NOMO-1 treated with DMSO at 0.1 percent for 48 hours (cell line): ENCODE data around the gene ENGASE.

Experiments used
- DNase-seq: peaks from one replicate; lab custom pipeline; 2025; ENCODE audit not compliant: unreplicated experiment; lab: John Stamatoyannopoulos, UW

Gene ENGASE

DNA sequence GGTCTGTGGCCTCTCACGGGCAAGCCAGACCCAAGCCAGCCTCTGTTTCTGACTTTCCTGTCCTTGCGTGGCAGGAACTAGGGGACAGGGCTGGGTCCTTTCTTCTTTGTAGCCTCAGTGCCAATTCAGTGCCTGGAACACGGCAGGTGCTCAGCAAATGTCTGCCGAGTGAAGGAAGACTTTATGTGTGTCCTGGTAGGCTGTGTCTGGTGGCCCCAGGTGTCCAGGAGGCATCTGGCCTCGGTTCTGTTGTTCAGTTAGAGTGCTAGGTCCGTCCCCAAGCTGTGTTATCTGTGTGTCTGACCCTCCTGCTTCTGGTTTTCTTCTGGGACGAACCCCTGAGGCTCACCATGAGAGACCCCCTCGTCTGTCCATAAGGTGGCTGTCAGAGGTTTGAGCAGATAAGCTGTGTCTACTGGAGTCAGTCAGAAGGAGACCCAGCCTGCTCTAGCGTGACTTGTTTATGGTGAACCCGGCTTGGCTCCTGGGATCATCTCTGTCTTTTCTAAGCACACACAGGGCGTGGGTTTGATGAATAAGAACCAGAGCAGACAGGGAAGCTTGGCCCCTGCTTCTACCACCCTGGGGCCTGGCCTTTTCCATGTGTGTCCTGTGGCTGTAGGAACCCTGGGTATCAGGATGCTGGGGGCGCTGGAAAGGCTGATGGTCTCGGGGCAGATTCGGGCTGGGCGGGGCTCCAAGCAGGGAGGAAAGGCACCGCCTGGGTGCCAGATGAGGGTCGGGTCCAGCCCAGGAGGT is 39.3 kb downstream of the ENGASE start:
- DNase-seq = no peak

DNA sequence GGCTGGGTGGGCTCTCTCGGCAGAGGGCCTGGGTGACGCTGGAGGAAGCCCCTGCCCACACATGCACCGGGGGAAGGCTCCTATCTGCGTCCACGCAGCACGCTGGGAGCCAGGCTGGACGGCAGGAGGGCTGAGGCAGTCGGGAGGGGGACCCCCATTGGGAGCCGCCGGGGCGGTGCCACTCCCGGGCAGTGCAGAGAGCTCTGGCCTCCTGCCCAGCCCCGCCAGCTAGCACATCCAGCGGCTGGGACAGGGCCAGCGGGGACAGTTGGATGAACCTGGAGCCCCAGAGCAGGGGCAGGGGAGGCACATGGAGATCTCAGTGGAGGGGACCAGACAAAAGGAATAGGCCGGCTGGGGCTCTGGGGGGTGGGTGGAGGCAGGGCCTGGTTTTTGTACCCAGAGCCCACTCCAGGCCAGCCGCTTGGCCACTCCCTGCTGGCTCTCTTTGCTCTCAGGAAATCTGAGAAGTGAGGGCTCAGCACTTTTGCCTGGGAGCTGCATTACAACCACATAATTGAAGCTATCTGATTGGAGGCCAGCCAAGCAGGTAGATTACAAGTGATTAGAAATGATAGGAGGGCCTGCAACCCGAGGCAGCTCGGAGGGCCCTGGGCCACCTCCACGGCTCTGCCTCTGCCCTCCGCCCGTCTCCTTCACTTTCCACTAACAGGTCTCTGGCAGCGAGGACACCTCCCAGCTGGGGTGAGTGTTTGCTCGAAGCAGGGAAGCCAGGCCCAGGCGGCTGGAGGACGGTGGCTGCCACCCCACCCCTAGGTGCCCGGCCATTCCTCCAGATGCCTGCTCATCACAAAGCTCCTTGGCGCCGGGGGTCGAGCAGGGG is 40.1 kb downstream of the ENGASE start:
- DNase-seq = no peak

DNA sequence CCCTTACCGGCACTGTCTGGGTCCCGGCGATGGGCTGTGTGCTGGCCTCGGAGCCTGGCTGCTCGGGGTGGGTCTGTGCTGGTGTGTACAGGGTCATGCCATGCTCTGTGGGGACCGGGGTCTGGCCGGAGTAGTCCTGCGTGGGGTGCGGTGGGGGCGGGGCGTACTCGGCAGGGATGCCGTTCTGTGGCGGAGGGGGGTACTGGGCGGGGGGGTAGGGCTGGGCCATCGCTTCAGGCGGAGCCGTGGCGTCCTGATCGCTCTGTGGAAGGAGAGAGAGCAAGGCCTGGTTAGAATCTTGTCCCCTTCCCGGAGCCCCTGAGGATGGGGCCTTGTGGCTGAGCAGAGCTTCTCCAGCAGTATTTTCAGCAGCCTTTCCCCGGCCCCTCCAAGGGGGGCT is 40.9 kb downstream of the ENGASE start:
- no peak for DNase-seq

DNA sequence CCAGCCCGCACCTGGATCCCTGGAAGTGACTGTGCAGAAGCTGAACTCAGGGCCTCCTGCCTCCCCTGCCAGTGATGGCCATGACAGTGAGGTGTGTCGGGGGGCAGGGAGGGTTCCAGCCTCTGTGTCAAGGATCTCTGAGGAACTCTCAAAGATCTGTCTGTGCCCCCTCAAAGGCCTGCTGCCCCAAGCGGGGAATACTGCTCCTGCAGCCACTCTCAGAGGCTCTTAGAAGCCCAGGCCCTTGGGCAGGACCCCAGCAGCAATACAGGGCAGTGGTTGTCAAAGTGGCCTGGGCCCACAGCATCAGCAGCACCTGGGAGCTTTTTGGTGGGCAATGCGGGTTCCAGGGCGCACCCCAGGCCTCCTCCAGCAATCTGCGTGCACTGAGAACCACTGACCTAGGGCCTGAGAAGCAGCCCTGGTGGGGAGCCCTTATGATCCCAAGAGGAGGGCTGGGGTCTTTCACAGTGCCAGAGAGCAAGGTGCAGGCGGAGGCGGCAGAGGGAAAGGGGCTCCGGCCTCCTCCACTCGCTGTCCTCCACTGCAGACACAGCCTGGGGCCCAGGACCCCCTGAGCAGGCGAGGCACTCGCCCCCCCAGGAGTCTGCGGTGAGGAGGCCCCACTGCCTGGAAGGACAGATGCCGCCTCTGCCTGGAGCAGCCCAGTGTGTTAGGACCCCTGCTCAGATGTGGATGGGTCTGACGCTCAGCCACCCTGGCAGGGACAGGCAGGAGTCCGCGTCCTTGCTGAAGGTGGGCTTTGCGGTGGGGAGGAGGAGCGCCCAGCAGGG is 42.1 kb downstream of the ENGASE start:
- DNase-seq = no peak

DNA sequence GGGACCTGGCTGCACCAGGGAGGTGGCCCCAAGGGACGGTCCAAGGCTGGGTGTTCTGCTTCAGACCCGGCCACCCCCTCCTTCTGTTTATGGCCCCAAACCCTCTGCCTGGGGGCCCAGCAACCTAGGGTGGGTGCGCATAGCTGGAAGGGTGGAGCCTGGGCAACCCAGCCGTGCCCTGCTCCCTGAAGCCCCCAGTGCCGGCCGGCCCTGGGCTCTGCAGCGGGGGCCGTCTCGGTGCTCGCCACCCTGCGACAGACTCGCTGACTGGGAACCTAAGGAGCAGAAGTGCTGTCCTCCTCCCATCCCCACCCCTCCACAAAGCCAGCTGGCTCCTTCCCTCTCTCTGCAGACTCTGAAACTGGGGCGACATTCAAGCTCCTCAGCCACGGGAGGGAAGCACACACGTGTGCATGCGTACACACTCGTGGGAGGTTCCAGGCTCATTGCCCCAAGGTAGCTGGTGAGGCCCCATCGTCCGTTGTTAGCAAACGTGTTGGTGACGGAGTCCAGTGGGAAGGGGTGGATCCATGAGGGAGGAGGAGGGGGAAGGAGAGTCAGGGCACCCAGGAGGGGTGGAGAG is 43.4 kb downstream of the ENGASE start:
- no peak for DNase-seq

DNA sequence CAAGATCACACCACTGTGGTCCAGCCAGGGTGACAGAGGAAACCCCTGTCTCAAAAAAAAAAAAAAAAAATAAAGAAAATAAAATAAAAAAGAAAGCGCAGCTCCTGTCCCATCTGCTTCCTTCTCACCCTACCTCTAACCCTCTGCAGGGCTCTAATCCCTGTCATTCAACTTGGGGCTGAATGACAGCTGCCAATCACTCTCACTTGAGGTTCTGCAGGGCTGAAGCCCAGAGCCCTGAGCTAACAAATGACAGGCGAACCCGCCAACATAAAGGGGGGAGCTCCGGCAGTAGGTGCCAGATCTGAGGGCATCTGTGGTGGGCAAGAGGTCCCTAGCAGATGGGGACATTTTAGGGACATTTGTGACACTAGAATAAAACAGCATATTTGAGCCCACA is 44.3 kb downstream of the ENGASE start:
- no peak for DNase-seq

DNA sequence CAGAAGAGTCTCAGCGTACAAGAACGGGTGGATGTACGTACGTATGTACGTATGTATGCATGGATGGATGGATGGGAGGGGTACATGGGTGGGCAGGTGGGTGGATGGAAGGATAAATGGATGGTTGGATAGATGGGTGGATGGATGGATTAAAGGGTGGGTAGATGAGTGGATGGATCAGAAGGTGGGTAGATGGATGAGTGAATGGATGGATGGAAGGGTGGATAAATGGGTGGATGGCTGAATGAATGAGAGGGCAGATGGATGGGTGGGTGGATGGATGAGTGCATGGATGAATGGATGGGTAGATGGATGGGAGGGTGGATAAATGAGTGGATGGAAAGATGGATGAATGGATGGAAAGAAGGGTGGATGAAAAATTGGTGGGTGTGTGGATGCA is 45.6 kb downstream of the ENGASE start:
- no peak for DNase-seq

DNA sequence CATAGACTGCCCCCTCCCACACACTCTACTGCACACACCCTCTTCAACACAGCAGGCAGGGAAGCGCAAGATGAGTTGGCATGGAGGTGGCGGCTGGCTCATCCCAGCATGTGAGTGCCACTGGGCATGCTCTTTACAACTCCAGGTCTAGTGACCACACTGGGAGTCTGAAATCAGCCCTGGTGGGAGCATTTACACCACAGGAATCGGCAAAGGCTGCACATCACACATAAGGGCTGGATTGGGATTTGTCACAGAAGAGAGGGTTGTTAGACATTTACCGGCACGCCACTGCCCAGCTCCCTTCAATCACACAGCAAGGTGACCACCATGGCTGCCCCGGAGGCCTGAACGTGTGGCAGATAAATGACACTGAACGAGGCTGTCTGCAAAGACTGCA is 49.4 kb downstream of the ENGASE start:
- DNase-seq = no peak

DNA sequence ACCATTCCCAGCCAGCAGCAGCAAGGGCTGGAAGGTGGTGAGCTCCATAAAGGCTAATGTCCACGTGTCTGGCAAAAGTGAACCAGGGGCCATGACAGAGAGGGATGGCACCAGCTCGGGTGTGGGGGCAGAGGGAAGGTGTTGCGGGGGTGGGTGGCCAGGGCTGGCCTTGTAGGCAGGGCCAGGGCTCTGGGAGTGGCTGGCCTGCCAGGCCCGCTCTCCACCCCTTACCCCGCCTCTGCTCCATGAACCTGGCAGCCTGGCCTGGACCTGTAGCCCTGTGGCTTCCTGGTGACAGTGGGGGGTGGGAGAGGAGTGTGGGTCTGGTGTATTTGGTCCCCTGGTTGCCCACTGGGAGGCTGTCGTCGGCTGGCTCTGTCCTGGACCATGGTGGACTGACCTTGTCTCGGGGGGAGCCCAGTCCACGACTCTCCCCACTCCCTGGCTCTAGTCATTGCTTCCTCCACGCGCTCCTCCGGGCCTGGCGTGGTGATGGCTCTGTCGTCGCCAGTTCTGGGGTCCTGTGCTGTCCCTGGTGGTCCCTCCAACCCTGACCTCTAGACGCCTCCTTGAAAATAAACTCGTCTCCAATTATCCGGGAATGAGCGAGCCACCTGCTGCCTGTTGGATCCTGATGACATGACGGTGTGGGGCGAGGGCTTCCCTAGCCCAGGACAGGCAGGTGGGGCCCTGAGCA is 50.0 kb downstream of the ENGASE start:
- DNase-seq = no peak

DNA sequence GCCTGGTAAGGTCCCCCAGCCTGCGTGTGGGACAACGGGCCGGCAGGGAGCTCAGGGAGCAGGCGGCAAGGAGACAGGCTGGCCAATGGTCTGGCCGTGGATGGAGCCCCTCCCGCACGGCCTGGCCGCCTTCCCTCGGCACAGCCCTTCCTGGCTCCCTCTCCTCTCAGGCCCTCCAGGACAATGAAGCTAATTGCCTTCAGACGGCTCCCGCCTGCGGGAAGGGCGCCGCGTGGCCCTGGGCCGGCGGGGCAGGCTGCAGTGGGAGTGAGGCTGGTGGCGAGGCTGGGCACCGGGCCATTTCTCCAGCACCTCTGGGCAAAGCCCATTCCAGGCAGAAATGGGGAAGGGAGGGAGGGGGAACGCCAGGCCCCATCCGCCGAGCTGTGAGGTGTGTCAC is 50.9 kb downstream of the ENGASE start:
- DNase-seq = no peak

DNA sequence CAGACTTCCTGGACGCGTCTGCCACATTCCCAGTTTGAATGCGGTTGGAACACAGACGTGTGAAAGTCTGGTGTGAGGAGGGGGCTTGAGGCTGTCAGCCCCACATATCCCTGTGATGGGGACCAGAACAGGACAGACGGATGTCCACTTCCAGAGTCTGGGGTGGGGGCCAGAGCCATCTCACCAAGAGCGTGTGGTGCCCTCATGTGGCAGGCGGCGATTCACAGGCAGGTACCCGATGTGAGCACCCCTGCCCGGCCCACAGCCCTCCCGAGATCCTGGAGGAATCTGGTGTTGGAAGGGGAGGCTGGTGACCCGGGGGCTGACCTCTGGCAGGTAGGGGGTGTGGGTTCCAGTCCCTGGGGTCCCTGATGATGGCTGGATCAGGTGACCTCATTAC is 51.5 kb downstream of the ENGASE start:
- DNase-seq = no peak

DNA sequence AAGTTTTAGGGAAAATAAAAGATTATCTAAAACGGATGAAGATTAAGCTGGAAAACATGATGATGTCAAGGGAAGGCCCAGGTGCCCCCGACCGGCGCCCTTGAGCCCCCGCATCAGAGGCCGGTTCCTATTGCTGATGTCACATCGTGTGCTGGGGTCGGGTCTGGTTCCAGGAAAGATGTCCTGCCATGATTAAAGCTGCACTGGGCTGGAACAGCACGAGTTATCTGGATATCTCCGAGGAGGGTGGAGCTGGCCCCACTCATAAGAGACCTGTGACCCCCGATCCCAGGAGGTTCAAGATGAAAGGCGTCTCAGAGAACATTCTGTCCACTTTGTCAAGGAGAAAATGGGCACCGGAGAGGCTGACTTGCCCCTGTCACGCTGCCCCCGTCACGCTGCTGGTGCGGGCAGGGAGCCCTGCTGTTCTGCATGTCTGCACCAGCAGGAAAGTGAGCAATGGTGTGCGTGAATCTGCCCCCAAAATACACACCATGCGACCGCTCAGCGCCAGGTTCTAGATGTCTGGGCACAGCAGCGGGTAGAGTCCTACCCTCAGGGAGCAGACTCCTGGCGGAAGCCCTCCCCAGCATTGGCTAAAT is 53.0 kb downstream of the ENGASE start:
- DNase-seq = no peak

DNA sequence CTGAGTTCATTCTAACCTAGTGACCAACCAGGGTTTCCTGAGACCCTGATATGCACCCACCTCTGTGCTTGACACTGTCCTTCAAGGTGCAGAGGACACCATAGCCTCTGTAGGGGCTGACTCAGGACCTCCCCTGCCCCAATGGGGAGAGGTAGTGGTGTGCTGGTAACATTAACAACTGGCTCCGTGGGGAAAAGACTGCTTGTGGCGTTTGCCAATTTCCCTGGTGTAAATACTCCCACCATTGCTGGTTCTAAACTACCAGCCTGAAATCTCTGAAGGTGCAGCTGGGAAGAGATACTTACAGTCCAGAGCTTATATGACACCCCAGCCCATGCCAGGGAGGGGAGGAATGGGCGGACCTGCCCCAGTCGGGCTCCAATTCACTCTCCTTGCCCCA is 54.9 kb downstream of the ENGASE start:
- no peak for DNase-seq

DNA sequence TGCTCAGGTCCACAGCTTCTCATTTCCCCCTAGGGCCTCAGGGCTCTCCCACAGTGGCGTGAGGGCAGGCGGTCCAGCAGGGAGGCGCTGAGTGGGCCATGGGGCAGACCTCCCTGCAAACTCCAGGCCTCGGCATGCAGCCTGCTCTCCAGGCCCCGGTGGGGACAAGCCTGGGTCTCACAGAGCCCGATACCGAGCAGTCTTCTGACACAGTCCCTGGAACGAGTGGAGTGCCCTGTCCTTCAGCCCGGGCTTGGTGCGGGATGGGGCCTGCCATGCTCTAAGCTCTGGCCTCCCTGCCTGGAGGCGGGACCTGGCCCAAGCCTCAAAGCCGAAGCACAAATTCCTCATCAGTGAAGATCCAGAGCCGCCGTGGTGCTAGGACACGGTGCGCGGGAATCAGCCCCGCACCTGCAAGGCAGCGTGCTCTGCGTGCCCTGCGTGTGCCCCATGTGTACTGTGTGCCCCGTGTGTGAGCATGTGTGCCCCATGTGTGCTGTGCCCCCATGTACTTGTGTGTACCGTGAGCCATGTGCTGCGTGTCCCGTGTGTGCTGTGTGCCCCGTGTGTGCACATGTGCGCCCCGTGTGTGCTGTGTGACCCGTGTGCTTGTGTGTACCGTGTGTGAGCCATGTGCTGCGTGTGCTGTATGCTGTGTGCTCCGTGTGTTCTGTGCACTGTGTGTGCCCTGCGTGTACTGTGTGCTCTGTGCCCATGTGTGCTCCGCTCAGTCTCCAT is 56.1 kb downstream of the ENGASE start:
- no peak for DNase-seq

DNA sequence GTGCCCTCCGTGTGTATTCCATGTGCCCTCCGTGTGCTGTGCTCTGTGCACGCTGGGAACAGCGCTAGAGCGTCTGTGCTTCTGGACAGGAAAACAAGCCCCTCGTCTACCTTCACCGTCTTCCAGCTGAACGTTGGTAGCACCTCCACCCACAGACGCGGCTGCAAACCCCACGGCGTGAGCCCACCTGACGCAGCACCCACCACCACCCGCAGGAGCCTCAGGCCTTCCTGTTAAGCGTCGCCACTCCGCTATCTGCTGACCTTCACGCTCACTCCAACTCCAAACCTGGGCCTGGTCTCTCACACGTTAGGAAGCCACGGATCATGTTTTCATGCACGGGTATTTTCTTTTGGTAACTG is 56.6 kb downstream of the ENGASE start:
- no peak for DNase-seq

DNA sequence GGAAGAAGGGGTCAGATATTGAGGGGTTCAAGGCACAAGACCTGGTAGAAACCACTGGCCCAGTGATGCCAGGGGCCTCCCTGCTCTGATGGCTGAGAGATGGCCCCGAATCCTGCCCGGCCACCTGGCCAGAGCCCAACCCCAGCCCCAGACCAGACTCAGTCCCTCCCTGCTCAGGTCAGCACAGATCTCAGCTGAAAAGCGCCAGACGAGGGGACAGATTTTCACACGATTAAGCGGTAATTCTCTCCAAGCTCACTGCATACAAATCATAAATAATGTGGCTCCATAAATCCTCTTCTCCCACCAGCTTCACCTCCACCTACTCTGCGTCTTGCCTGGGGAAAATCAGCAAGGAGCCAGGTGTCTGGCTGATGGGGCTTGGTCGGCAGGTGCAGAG is 57.1 kb downstream of the ENGASE start:
- DNase-seq = no peak

DNA sequence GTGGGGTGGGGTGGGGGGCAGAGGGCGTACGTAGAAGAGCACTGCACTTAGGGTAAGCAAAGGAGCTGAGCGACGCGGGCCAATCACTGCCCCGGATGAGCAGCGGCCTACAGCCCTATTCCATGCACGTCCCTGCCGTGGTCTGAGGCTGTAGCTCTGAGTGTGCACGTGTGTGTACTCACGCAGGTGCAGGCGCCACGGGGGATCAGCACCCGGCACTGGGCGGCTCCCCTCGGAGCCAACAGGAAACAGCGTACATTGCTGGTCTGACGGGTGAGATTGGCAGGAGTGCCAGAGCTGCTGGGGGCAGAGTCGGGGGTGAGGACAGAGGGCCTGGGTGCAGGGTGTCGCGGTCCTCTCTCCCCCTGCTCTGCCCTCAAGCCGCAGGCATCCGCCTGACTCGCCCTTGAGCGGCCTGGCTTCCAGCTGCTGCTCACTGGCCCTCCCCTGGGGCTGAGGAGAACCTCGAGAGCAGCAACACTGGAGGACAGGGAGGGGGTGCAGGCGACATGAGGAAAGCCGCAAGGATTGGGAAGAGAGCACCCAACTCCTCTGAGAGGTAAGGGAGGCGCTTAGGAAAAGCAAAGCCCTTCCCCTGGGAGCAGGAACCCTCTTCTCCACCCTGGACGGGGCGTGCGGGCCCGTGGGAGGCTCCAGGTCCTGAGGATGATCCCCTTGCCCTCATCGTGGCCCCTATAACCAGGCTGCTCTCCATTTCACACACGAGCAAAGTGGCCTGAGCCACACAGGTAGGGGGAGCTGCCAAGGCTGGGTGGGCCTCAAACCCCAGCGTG is 57.8 kb downstream of the ENGASE start:
- DNase-seq = no peak

DNA sequence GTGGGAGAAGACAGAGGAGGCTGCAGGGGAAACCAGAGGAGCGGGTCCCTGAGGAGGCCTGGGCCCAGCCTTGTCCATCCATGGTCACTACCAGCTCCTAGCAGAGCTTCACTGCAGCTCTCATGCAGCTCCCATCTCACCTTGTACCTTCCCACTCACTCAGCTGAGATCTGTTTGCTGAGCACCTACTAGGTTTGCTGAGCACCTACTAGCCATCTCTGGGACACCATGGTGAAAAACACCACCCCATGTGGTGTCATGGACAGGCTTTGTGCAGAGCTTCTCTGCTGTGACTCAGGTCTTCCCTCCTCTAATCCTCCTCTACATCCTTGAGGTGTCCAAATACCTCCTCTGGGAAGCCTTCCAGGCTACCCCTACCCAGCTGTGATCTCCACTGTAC is 58.6 kb downstream of the ENGASE start:
- DNase-seq = no peak

DNA sequence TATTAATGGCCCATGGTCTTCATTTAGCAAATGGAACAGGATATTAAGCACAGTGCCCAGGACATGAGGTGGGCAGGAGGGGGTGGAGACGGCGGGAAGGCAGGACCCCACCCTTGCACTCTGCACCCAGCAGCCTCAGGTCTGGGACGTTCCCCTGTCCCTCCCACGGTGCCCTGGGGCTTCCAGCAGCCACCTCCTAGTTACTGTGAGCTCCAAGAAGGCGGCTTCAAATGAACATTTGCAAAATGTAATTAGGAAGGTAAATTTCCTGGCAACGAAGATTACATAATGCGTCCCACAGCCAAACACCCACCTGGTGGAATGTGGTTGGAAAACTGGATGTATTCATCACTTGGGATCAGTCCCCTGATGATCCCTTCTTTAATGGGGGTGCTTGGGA is 59.4 kb downstream of the ENGASE start:
- DNase-seq = no peak
